ENCODE results near the gene TBC1D30.

Gene TBC1D30

GRCh38 chr12:64915242-64915641, 90.8 kb downstream of the TBC1D30 start:
- FAIRE-seq, result no peak

- FAIRE-seq, result no peak
Observed at GRCh38 chr12:64916411-64917261, 92.2 kb downstream of the TBC1D30 start.

DNA sequence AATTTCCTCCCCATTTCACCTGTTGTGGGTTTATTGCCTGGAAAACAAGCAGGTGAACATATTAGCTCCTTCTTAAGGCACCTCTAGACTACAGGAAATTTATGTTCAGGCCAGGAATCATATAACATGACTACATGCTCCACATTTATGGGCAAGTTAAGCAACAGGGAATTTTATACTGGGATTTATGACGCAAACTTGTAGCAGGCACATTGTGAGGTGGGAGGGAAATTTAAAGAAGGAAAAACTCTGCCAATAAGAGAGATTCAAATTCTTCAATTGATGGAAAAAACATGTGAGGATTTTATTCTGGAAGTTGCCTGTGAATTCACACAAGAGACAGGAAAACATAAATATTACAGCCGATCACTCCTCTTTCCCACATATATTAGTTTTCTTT, 93.9 kb downstream of the TBC1D30 start:
- no peak for FAIRE-seq

DNA sequence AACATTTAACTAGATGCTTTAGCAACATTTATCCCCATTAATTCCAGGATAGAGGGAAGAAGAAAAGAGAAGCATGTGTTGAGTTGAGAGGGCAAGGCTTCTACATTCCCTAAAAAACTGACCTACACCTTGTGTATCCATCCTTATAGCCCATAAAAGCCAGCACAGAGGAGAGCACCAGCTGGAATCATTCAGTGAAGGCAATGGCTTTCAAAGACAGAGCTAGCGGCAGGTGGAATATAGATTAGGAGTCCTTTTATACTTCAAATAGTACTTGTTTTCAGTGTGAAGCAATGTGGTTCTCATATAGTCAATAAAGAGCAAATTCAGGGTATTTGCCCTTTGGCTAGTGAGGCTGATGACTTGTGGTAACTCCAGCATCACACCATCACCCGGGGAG, 94.4 kb downstream of the TBC1D30 start:
- no peak for FAIRE-seq

DNA sequence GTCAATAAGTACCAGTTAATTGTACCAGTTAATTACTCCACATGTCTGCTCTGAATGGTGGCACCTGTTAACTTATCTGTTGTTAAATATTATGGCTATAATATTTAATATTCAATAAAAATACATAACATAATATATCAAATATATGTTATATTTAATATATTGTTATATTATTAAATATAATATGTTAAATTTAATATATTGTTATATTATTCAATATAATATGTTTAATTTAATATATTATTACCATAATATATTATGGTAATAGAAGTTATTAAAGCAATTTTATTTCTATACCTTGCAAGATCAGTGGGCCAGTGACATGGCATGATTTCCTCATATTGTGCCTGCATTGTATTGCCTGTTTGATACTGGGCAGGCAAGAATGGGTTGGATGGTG, 98.4 kb downstream of the TBC1D30 start:
- no peak for FAIRE-seq

DNA sequence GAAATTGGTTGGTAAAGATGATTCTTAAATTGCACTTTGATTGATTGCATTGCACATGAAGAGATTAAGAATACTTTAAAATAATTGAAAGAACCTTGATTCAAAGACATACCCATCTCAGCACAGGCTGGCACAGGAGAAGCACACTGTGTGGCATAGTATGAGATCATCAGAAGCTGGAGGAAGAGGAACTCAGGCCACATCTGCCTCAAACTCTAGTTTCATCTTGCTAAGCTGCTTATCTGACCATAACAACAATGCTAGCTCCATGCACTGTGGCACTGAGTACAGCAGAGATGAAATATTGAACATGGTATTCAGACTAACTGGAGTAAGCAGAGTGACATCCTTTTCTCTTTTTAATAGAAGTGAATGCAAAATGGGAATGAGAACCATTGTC, 99.1 kb downstream of the TBC1D30 start:
- no peak for FAIRE-seq
